Inflammatory macrophage treated with lipopolysaccharide for 1 hour (primary cell): ENCODE results near the gene LIMS3.
"Not testable (repeated sequence)": the region's sequence is repeated elsewhere in the genome, so short reads cannot be mapped to it uniquely, and the experiment has no call there.

Experiments
- DNase-seq, 2 donors: peaks; one replicate each; pipeline ENCODE4 v3.0.0-alpha.2; 2020 to 2022

The LIMS3 gene

GRCh38 chr2:109927803-109928202, 29.3 kb downstream of the LIMS3 start:
- not testable (repeated sequence) for DNase-seq

- DNase-seq: not testable (repeated sequence)
Measured at GRCh38 chr2:109929222-109929621, 30.7 kb downstream of the LIMS3 start.

- not testable (repeated sequence) for DNase-seq
Measured at GRCh38 chr2:109936534-109936933, 38.0 kb downstream of the LIMS3 start.

DNA sequence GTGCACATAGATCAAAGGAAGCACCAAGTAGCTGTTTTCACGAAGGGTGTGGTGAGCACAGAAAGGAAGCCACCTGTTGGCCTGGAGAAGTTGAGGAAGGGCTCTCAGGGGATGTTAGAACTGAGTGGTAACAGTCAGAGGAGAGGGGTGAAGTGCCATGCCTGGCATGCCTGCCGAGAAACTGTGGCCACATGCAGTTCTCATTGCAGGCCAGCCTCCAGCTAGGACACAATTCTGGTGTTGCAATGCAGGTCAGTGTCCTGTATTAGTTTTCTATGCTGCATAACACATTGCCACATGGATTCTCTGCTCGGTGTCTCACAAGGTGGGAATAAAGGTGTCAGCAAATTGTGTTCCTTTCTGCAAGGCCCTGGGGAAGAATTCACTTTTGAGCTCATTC, 46.9 kb downstream of the LIMS3 start:
- DNase-seq: not testable (repeated sequence)

DNA sequence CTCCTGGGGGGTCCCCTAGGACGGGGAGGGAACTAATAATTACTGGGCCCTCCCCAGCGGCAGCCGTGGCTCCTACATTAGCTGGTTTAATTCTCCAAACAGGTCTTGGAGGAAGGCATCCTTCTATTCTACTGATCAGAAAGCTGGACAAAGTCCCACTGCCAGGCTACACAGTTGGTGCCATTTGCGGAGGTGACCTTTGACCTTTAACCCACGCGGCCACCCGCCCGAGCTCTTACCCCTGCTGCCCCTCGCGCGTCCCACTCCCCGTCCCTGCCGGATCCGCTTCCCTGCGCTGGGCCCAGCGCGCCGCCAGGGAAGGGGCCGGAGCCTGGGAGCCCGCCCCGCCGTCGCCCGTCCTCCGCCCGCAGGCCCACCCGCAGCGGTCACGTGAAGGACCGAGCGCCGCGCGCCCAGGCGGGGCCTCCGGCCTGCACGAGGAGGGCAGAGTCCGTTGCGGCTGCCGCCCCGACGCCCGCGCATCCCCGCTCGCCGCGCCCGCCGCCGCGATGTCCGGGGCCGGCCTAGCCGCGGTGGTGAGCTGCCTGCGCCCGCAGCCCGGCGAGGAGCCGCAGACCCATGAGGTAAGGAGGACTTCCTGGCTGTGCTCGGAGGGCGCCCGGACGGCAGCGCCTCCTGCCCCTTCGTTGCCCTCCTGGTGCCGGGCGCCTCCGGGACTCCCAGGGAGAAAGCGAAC, 48.9 kb downstream of the LIMS3 start:
- not testable (repeated sequence) for DNase-seq

DNA sequence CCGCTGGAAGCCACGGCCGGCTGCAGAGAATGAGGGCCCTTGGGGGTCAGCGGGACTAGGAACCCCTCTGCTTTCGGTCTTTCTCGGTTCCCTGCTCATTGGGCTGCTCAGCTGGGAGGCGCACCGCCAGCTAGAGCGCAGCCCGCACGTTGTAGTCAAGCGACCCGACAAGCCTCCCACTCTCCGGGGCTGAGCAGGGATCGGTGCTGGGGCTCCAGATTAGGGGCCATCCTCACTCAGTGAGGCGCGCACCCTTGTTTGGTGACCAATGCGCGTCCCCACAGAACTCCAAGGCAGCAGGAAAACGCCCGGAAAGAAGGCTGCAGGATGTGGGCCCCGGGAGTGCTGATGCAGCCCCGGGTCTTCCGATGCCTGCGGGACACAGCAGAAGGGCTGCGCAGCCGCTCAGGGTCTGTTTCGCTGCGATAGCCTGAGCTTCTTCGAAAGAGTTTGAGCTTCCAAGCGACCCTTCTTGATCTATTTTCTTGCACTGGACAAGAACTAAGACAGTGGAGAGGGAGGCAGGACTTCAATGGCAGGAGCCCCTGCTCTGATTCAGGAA, 49.6 kb downstream of the LIMS3 start:
- not testable (repeated sequence) for DNase-seq

GRCh38 chr2:109950146-109950843, 51.8 kb downstream of the LIMS3 start:
- DNase-seq: not testable (repeated sequence)

GRCh38 chr2:109963942-109964341, 65.5 kb downstream of the LIMS3 start:
- DNase-seq: not testable (repeated sequence)

DNA sequence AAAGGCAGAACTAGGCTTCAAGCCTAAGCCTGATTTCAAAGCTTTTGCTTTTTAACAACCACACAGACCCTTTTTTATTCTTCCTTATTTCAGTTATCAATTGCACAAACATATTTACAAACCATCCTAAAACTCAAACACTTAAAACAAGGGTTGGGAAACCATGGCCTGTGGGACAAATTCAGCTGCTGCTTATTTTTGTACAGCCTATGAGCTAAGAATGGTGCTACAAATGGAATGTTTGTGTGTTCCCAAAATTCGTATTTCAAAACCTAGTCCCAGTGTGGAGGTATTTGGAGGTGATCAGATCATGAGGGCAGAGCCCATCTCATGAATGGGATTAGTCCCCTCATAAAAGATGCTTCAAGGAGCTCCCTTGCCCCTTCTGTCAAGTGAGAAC, 67.0 kb downstream of the LIMS3 start:
- DNase-seq: not testable (repeated sequence)

- not testable (repeated sequence) for DNase-seq
Measured at GRCh38 chr2:109966107-109966736, 67.7 kb downstream of the LIMS3 start.

GRCh38 chr2:109966858-109967257, 68.4 kb downstream of the LIMS3 start:
- DNase-seq: not testable (repeated sequence)

- DNase-seq: not testable (repeated sequence)
Measured at GRCh38 chr2:109969864-109970263, 71.4 kb downstream of the LIMS3 start.

- not testable (repeated sequence) for DNase-seq
Measured at GRCh38 chr2:109971710-109972109, 73.2 kb downstream of the LIMS3 start.
